Activated naive CD4-positive, alpha-beta T cell treated with anti-CD3 and anti-CD28 coated beads, Interleukin-2, amount 50 U/mL, for 24 hours (primary cell): Measurements from ENCODE around the gene MVP.

ENCODE experiments used
- H3K27ac Mint-ChIP-seq: one replicate; pipeline ENCODE4 v1.8.0; 2021; ENCODE audit warnings: mild to moderate bottlenecking, mixed read lengths
- H3K27me3 Mint-ChIP-seq: one replicate; pipeline ENCODE4 v1.8.0; 2021; ENCODE audit warnings: mixed read lengths
- H3K36me3 Mint-ChIP-seq: one replicate; pipeline ENCODE4 v1.8.0; 2021; ENCODE audit warnings: mixed read lengths
- H3K4me1 Mint-ChIP-seq: one replicate; pipeline ENCODE4 v1.8.0; 2021; ENCODE audit warnings: mixed read lengths
- H3K4me3 Mint-ChIP-seq: one replicate; pipeline ENCODE4 v1.8.0; 2021; ENCODE audit warnings: mild to moderate bottlenecking, mixed read lengths
- H3K9me3 Mint-ChIP-seq: one replicate; pipeline ENCODE4 v1.8.0; 2021; ENCODE audit warnings: mixed read lengths

The MVP gene

DNA sequence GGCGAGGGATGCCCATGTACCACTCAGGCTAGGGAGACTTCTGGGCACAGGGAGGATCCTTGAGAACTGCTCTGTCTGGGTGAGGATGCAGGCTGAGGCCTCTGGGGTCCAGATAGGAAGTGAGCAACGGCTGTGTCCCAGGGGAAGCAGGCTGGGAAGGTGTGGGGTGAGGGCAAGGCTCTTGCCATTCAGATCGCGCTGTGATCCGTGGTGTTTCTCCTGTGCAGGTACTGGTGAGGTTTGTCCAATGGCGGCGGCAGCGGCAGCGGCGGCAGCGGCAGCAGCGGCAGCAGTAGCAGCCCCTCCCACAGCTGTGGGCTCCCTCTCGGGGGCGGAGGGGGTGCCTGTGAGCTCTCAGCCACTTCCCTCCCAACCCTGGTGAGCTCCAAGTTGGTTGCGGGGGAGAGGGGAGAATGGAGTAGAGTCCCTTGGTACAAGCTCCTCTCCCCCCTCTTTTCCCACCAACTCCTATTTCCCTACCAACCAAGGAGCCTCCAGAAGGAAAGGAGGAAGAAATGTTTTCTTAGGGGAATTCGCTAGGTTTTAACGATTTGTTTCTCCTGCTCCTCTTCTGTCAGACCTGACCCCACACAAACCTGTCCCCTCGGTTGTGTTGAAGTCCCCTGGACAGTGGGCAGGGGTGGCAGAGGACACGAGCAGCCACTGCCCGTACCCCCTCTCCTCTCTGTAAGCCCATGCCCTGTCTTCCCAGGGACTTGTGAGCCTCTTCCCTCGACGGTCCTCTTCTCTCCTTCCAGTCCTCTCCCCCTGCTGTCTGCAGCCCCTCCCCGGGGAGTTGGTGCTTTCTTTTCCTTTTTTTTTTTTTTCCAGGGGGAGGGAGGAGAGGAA, 10.2 kb upstream of the MVP start:
- Mint-ChIP-seq H3K9me3 (no peaks in the 10 kb centered on the region), H3K4me1 (peaks cover 51% of the 10 kb centered on the region), H3K4me3 (peak overlapping the region; percentile 88), H3K36me3 (peaks cover 5% of the 10 kb centered on the region), H3K27me3 (no peaks in the 10 kb centered on the region), H3K27ac (peak overlapping the region; percentile 87)

- no peaks in the 10 kb centered on the region for H3K27me3 Mint-ChIP-seq
- peak overlapping the region; percentile 88 for H3K4me3 Mint-ChIP-seq
- peaks cover 55% of the 10 kb centered on the region for H3K4me1 Mint-ChIP-seq
- H3K9me3 Mint-ChIP-seq, result no peaks in the 10 kb centered on the region
- H3K27ac Mint-ChIP-seq, result peak overlapping the region; percentile 65
- H3K36me3 Mint-ChIP-seq, result peaks cover 3% of the 10 kb centered on the region
These were observed 9.5 kb upstream of the MVP start for GRCh38 chr16:29810699-29811169.

DNA sequence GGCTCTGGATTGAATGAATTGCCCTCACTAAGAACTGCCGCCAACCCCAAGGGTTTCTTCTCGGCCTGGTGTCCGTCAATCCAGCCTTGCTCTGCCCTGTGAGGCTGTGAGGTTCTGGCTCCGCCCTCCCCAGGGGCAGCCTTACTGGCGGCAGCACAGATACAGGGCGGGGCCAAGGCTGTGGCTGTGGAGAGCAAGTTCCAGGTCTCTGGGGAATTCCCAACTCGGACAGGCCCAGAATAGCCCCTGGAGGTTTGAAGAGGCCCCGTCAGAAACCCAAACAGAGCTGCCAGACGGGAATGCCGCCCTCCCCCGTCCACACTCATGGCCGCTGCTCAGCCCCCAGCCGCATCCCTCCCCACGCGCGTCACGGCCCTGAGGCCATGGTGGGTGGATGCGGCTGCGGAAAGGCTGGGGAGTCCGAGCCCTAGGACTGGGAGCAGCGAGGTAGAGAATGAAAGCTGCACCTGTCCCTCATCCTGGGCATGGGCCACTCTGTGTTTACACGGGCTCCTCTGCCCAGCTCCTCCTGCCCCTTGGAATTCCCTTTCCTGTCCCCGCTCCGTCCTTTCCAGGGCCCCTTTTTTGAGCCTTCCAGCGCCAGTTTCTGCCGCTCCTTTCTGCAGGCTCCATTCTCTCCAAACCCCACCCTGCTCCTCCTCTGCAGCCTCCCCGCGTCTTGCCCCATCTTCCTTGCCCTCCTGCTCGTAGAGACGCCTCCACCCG, 8.9 kb upstream of the MVP start:
- Mint-ChIP-seq H3K4me3 (peak overlapping the region; percentile 88), H3K36me3 (peaks cover 3% of the 10 kb centered on the region), H3K27me3 (no peaks in the 10 kb centered on the region), H3K9me3 (no peaks in the 10 kb centered on the region), H3K4me1 (peaks cover 56% of the 10 kb centered on the region), H3K27ac (peak overlapping the region; percentile 65)

- peaks cover 61% of the 10 kb centered on the region for H3K4me1 Mint-ChIP-seq
- H3K4me3 Mint-ChIP-seq, result peak within 1 kb of the TSS; percentile 88
- peak within 1 kb of the TSS; percentile 65 for H3K27ac Mint-ChIP-seq
- H3K9me3 Mint-ChIP-seq, result no peaks in the 10 kb centered on the region
- H3K36me3 Mint-ChIP-seq, result peaks cover 3% of the 10 kb centered on the region
- H3K27me3 Mint-ChIP-seq, result no peaks in the 10 kb centered on the region
These were observed 8.2 kb upstream of the MVP start, which contains the start of gene PRRT2 for GRCh38 chr16:29811896-29812665. Gene PRRT2 (plus strand): TSS chr16:29812193. CDS start chr16:29813055, 862 bp downstream.

- Mint-ChIP-seq H3K4me1 (peaks cover 66% of the 10 kb centered on the region), H3K27ac (no peak overlapping the region), H3K36me3 (peaks cover 4% of the 10 kb centered on the region)
These were observed 7.3 kb upstream of the MVP start for GRCh38 chr16:29812754-29813643.

GRCh38 chr16:29813644-29814562, 6.4 kb upstream of the MVP start:
- H3K27ac Mint-ChIP-seq, result peak overlapping the region; percentile 41
- peaks cover 9% of the 10 kb centered on the region for H3K36me3 Mint-ChIP-seq
- H3K27me3 Mint-ChIP-seq, result no peaks in the 10 kb centered on the region
- no peaks in the 10 kb centered on the region for H3K9me3 Mint-ChIP-seq
- peaks cover 67% of the 10 kb centered on the region for H3K4me1 Mint-ChIP-seq
- H3K4me3 Mint-ChIP-seq, result peak overlapping the region; percentile 42

More at GRCh38 chr16:29812754-29813643, 7.3 kb upstream of the MVP start:
- Mint-ChIP-seq H3K9me3 (no peaks in the 10 kb centered on the region), H3K4me3 (peak overlapping the region; percentile 88), H3K27me3 (no peaks in the 10 kb centered on the region)

GRCh38 chr16:29814592-29814991, 5.7 kb upstream of the MVP start:
- Mint-ChIP-seq H3K4me3 (peak overlapping the region; percentile 96), H3K27ac (peak overlapping the region; percentile 99)

GRCh38 chr16:29815032-29815721, 5.1 kb upstream of the MVP start:
- H3K27me3 Mint-ChIP-seq, result no peaks in the 10 kb centered on the region
- H3K27ac Mint-ChIP-seq, result peak overlapping the region; percentile 99
- no peaks in the 10 kb centered on the region for H3K9me3 Mint-ChIP-seq
- peak overlapping the region; percentile 96 for H3K4me3 Mint-ChIP-seq
- H3K4me1 Mint-ChIP-seq, result peaks cover 70% of the 10 kb centered on the region
- peaks cover 11% of the 10 kb centered on the region for H3K36me3 Mint-ChIP-seq

More at GRCh38 chr16:29814592-29814991, 5.7 kb upstream of the MVP start:
- H3K4me1 Mint-ChIP-seq, result peaks cover 70% of the 10 kb centered on the region
- H3K27me3 Mint-ChIP-seq, result no peaks in the 10 kb centered on the region
- no peaks in the 10 kb centered on the region for H3K9me3 Mint-ChIP-seq
- H3K36me3 Mint-ChIP-seq, result peaks cover 11% of the 10 kb centered on the region

GRCh38 chr16:29815793-29816693, 4.2 kb upstream of the MVP start, which contains the start of gene PAGR1:
Gene PAGR1 (plus strand): TSS chr16:29816152. CDS start chr16:29816526, 374 bp downstream.
- no peaks in the 10 kb centered on the region for H3K9me3 Mint-ChIP-seq
- H3K4me1 Mint-ChIP-seq, result peaks cover 67% of the 10 kb centered on the region
- H3K27me3 Mint-ChIP-seq, result no peaks in the 10 kb centered on the region
- H3K36me3 Mint-ChIP-seq, result peaks cover 11% of the 10 kb centered on the region
- H3K4me3 Mint-ChIP-seq, result peak within 1 kb of the TSS; percentile 96
- peak within 1 kb of the TSS; percentile 99 for H3K27ac Mint-ChIP-seq

DNA sequence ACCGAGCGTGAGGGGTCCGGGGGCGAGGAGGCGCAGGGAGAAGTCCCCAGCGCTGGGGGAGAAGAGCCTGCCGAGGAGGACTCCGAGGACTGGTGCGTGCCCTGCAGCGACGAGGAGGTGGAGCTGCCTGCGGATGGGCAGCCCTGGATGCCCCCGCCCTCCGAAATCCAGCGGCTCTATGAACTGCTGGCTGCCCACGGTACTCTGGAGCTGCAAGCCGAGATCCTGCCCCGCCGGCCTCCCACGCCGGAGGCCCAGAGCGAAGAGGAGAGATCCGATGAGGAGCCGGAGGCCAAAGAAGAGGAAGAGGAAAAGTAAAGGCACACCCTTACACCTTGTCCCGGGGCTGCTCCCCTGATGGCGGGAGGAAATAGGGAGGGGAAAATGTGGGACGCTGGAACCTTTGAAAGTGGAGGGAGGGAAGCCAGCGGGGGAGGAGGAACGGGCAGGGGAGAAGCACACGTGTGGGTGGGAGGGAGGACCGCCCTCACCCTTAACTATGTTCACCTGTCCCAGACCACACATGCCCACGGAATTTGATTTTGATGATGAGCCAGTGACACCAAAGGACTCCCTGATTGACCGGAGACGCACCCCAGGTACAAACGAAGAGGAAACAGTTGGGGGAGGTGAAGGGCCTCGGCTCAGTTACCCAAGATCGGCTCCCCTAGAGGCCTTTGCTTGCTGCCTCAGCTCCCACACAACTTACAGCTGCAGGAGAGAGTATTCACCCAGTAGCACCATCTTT, 3.4 kb upstream of the MVP start:
- peak overlapping the region; percentile 93 for H3K27ac Mint-ChIP-seq
- H3K36me3 Mint-ChIP-seq, result peaks cover 11% of the 10 kb centered on the region
- H3K27me3 Mint-ChIP-seq, result no peaks in the 10 kb centered on the region
- no peaks in the 10 kb centered on the region for H3K9me3 Mint-ChIP-seq
- peak overlapping the region; percentile 96 for H3K4me3 Mint-ChIP-seq
- H3K4me1 Mint-ChIP-seq, result peaks cover 66% of the 10 kb centered on the region

DNA sequence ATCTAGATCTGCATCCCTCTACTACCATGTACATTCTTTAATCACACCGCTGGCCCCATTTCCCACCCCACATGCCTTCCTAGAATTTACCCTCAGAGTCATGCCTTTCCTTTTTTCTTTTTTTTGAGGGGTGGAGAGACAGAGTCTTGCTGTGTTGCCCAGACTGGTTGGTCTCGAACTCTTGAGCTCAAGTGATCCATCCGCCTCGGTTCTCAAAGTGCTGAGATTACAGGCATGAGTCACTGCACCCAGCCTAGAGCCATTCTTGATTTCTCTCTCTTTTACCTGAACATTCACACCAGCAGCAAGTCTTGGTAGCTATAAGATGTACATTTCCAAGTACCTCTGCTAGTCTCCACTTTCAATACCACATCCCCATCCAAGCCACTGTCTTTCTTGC, 2.2 kb upstream of the MVP start:
- H3K27me3 Mint-ChIP-seq, result no peaks in the 10 kb centered on the region
- H3K9me3 Mint-ChIP-seq, result no peaks in the 10 kb centered on the region
- H3K4me3 Mint-ChIP-seq, result peak overlapping the region; percentile 88
- peaks cover 13% of the 10 kb centered on the region for H3K36me3 Mint-ChIP-seq
- H3K27ac Mint-ChIP-seq, result peak overlapping the region; percentile 86
- H3K4me1 Mint-ChIP-seq, result peaks cover 69% of the 10 kb centered on the region

GRCh38 chr16:29819506-29819905, 756 bp upstream of the MVP start:
- Mint-ChIP-seq H3K4me3 (peak overlapping the region; percentile 96), H3K36me3 (peaks cover 13% of the 10 kb centered on the region), H3K9me3 (no peaks in the 10 kb centered on the region), H3K4me1 (peaks cover 73% of the 10 kb centered on the region), H3K27ac (peak overlapping the region; percentile 99), H3K27me3 (no peaks in the 10 kb centered on the region)
